Measurements from ENCODE around the gene THSD4. TPM values are rescaled to one million over a fixed set of nuclear protein-coding genes. Genes with fewer than 3 reads are reported as not detected.

Gene THSD4
- total and polyA plus RNA-seq, 2 of the 4 experiments (the other 2 are of a cell fraction), result 25.5 to 31.1 TPM

DNA sequence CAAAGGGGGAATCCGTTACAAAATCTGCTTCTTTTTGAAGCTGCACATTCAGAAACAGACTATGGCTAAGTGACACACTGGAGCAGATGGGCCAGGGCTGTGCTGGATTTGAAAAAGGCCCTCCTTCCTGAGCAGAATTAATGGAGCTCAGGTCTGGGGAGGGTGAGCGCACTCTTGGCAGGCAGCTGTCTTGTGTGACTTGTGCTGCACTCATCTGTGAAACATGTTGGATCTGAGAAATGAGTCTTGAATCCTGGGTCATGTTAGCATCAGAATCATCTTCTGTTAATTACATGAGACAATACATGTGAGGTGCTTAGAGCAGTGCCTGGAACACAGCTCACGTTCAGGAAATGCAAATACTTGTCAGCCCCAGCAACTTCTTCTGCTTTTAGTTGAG is 219.6 kb downstream of the THSD4 start:
- peak; percentile 63 for DNase-seq
- H3K27ac ChIP-seq (ENCODE audit: insufficient read depth, low read length), result peak overlapping the region; percentile 98
- dilution Hi-C loops (cut with HindIII; ENCODE audit: low sequenced_read_pairs, unreplicated experiment), result no loop called here

More for the DNA sequence above, 219.6 kb downstream of the THSD4 start:
- peak overlapping the region; percentile 24 for H3K9ac ChIP-seq (ENCODE audit: low read depth, low read length)
- peak overlapping the region; percentile 94 for H4K5ac ChIP-seq (ENCODE audit: low read depth, low read length)
- ChIA-PET CTCF (interaction anchor here (0.6 to 1.9 kb wide), 4 partner anchors 11 to 106 kb away, joined by 3 to 5 read pairs (median 4); no protein-coding TSS in a partner anchor), POLR2A (ENCODE audit: unreplicated experiment) (interaction anchor here (0.8 kb wide), 1 partner anchor 103 kb away, joined by 3 read pairs; no protein-coding TSS in a partner anchor)
- ATAC-seq (ENCODE audit: low read depth), result no peak
- no peaks in the 10 kb centered on the region for H3K27me3 ChIP-seq (ENCODE audit: control insufficient read depth, insufficient read depth, low read length)
- peak overlapping the region; percentile 2 for H2AFZ ChIP-seq (replicated peaks; ENCODE audit: low read length, poor library complexity)
- peaks cover 18 to 54% of the 10 kb centered on the region in 2 experiments for H3K79me1 ChIP-seq (ENCODE audit: low read depth in 1 of 2, low read length in 2 of 2)
- H3K23ac ChIP-seq (ENCODE audit: low read depth, low read length), result peak overlapping the region; percentile 88
- no peak overlapping the region for H3K4me3 ChIP-seq (ENCODE audit: insufficient read depth, low read depth, low read length)
- H2BK5ac ChIP-seq (ENCODE audit: low read depth, low read length, poor library complexity, severe bottlenecking), result peak overlapping the region; percentile 100
- no TSS peak for BruUV-seq (replicated peaks)
- H2BK15ac ChIP-seq (ENCODE audit: low read depth, low read length), result peak overlapping the region; percentile 99; the same call in 2 of the 3 replicates
- H3K4me2 ChIP-seq (ENCODE audit: low read depth, low read length), result no peak overlapping the region
- peaks cover 55% of the 10 kb centered on the region for H3K4me1 ChIP-seq (ENCODE audit: control insufficient read depth, insufficient read depth, low read length)
- H3K36me3 ChIP-seq (ENCODE audit: control insufficient read depth, insufficient read depth, low read length), result peaks cover 16% of the 10 kb centered on the region
- no peak for TF ChIP-seq POLR2A (IDR thresholded peaks at IDR 0.05; ENCODE audit: low read depth, low read length)
- no peak for TF ChIP-seq MXI1 (IDR thresholded peaks at IDR 0.05; ENCODE audit: borderline replicate concordance, low read depth, low read length)
- TF ChIP-seq, protein P1, sequence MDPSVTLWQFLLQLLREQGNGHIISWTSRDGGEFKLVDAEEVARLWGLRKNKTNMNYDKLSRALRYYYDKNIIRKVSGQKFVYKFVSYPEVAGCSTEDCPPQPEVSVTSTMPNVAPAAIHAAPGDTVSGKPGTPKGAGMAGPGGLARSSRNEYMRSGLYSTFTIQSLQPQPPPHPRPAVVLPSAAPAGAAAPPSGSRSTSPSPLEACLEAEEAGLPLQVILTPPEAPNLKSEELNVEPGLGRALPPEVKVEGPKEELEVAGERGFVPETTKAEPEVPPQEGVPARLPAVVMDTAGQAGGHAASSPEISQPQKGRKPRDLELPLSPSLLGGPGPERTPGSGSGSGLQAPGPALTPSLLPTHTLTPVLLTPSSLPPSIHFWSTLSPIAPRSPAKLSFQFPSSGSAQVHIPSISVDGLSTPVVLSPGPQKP (IDR thresholded peaks at IDR 0.05; ENCODE audit: borderline replicate concordance, low read depth, low read length), result no peak
- TF ChIP-seq MAFK (IDR thresholded peaks at IDR 0.05; ENCODE audit: low read depth, low read length), result no peak
- TF ChIP-seq, protein P2, sequence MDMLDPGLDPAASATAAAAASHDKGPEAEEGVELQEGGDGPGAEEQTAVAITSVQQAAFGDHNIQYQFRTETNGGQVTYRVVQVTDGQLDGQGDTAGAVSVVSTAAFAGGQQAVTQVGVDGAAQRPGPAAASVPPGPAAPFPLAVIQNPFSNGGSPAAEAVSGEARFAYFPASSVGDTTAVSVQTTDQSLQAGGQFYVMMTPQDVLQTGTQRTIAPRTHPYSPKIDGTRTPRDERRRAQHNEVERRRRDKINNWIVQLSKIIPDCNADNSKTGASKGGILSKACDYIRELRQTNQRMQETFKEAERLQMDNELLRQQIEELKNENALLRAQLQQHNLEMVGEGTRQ (IDR thresholded peaks at IDR 0.05; ENCODE audit: low read depth, low read length), result no peak
- TF ChIP-seq CHD1 (IDR thresholded peaks at IDR 0.05; ENCODE audit: low read depth, low read length), result no peak
- TF ChIP-seq BHLHE40 (IDR thresholded peaks at IDR 0.05; ENCODE audit: low read depth, low read length), result no peak
- TF ChIP-seq RCOR1 (IDR thresholded peaks at IDR 0.05; ENCODE audit: insufficient replicate concordance, low read length), result no peak
- TF ChIP-seq CEBPB (IDR thresholded peaks at IDR 0.05; ENCODE audit: low read depth, low read length), result no peak
- TF ChIP-seq RAD21 (IDR thresholded peaks at IDR 0.05; ENCODE audit: low read length), result no peak
- TF ChIP-seq MAZ (IDR thresholded peaks at IDR 0.05; ENCODE audit: borderline replicate concordance, low read depth, low read length), result no peak
- TF ChIP-seq FOS (IDR thresholded peaks at IDR 0.05; ENCODE audit: low read depth, low read length), result no peak
- no peak for TF ChIP-seq SMC3 (IDR thresholded peaks at IDR 0.05; ENCODE audit: low read depth, low read length)
- TF ChIP-seq, protein P3, sequence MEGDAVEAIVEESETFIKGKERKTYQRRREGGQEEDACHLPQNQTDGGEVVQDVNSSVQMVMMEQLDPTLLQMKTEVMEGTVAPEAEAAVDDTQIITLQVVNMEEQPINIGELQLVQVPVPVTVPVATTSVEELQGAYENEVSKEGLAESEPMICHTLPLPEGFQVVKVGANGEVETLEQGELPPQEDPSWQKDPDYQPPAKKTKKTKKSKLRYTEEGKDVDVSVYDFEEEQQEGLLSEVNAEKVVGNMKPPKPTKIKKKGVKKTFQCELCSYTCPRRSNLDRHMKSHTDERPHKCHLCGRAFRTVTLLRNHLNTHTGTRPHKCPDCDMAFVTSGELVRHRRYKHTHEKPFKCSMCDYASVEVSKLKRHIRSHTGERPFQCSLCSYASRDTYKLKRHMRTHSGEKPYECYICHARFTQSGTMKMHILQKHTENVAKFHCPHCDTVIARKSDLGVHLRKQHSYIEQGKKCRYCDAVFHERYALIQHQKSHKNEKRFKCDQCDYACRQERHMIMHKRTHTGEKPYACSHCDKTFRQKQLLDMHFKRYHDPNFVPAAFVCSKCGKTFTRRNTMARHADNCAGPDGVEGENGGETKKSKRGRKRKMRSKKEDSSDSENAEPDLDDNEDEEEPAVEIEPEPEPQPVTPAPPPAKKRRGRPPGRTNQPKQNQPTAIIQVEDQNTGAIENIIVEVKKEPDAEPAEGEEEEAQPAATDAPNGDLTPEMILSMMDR (conservative IDR thresholded peaks at IDR 0.05; ENCODE audit: low read depth, low read length), result no peak
- TF ChIP-seq RFX5 (IDR thresholded peaks at IDR 0.05; ENCODE audit: low read depth, low read length), result no peak
- H2AK5ac ChIP-seq (ENCODE audit: low read depth, low read length), result peak overlapping the region; percentile 98
- in situ Hi-C loops (cut with MboI; ENCODE audit: low sequenced_read_pairs), result no loop called here
- H3K4ac ChIP-seq (ENCODE audit: low read depth, low read length), result peak overlapping the region; percentile 97
- H4K20me1 ChIP-seq (ENCODE audit: insufficient read depth, low read length), result no peaks in the 10 kb centered on the region
- H4K8ac ChIP-seq (ENCODE audit: low read depth in 2 of 2, low read length in 2 of 2), result peak overlapping the region; percentile 88 to 96
- H3K18ac ChIP-seq (ENCODE audit: low read depth, low read length), result peak overlapping the region; percentile 95
- peak overlapping the region; percentile 97 for H4K91ac ChIP-seq (ENCODE audit: insufficient read depth, low read depth, low read length)
- peak overlapping the region; percentile 99 for H2BK20ac ChIP-seq (ENCODE audit: low read depth, low read length)
- peak overlapping the region; percentile 94; the same call in 1 of the 2 replicates for H3K56ac ChIP-seq (ENCODE audit: extremely low read depth, insufficient read depth, low read length)
- peak overlapping the region; percentile 100 for H2BK120ac ChIP-seq (ENCODE audit: low read depth, low read length)
- H3K14ac ChIP-seq (replicated peaks; ENCODE audit: low read depth, low read length), result peak overlapping the region; percentile 93
- intact Hi-C loops (cut with micrococcal nuclease), result loop anchor here (5.0 kb wide), 1 partner anchor 218 kb away; the partner anchor contains the start of gene THSD4
- peak overlapping the region; percentile 35 for H2AK9ac ChIP-seq (replicated peaks; ENCODE audit: low read depth, low read length, poor library complexity)
- WGBS, 2 experiments (ENCODE audit: extremely low coverage in 2 of 2, insufficient read length in 1 of 2), result 60% methylated on average over 3 of the region's 3 CpGs; no CpG with 5 or more reads in 1 of the 2 experiments
- H3K9me1 ChIP-seq (ENCODE audit: insufficient read depth, low read length), result peaks cover 47% of the 10 kb centered on the region
- no peaks in the 10 kb centered on the region for H3K9me3 ChIP-seq (ENCODE audit: control insufficient read depth, insufficient read depth, low read length)

All from IMR-90 (cell line).